GM06990 (cell line): ENCODE measurements around the gene SMIM38.

ENCODE experiments used
- DNase-seq: peaks from one replicate; pipeline ENCODE4 v3.0.0-alpha.2; 2011; ENCODE audit not compliant: insufficient read length; ENCODE audit errors: extremely low read depth
- H3K27me3 ChIP-seq: replicated peaks from 2 replicates; pipeline ENCODE4 v1.6.0; 2011; ENCODE audit warnings: low read length; ENCODE audit not compliant: control insufficient read depth, insufficient read depth
- H3K36me3 ChIP-seq: 2 replicates; pipeline ENCODE4 v1.5.1; 2011; ENCODE audit warnings: low read length; ENCODE audit not compliant: control insufficient read depth, insufficient read depth
- H3K4me3 ChIP-seq: replicated peaks from 2 replicates; pipeline ENCODE4 v1.5.1; 2011; ENCODE audit warnings: low read depth, mild to moderate bottlenecking, control low read depth, low read length
- TF ChIP-seq, protein P1 (sequence below): IDR thresholded peaks from 2 replicates; pipeline ENCODE4 v1.5.1; 2011; ENCODE audit warnings: low read length, control low read depth, mild to moderate bottlenecking, inconsistent platforms; ENCODE audit not compliant: insufficient read depth, poor library complexity, severe bottlenecking

SMIM38 gene

DNA sequence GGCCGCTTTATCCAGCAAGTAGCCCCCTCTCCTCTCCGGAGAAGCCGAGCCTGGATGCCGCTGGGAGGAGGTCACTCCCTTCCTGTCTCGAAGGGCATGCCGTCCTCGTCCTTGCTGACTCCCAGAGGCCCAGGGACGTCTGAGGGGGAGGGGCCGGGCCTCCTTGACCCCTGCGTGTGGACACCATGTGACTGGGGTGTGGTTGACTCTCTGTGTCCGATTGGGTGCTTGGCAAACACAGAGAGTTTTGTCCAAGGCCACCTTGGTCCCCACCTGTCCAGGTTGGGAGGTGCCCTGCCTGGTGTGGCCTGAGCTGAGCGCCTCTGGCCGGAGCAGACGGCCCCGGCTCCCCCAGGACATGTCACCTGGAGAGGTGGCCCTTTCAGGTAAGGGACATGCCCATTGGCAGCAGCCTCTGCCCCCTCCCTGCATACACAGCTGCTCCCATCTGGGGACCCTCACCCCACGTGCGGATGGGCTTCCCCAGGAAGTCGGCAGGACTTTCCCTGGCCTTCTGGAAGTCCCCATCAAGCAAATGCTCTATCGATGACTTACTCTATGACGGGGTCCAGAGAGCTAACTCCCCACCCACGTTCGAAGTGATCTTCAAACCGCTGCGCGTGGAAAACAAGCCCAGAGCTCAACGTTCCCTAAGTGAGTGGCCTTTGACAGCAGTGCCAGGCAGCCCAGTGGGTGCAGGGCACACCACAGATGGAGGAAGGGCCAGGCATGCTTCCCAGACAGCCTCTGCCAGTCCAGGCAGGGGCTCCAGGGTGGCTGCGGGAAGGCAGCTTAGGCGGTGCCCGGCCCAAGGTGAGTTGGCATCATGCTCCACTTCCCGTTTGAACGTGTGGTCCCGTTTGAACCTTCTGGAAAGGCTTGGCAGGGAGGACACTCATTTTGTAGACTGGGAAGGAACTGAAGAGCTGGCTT lies at the start of gene SMIM38:
TSS of gene SMIM38 (plus strand) at position 634 of the 933 bp plus-strand sequence. CDS start 1,912 bp downstream, outside the sequence.
- Histone ChIP-seq H3K4me3 (peak within 1 kb of the TSS; percentile 61), H3K27me3 (no peaks in the 10 kb centered on the region), H3K36me3 (no peaks in the 10 kb centered on the region; the same call in 1 of the 2 replicates)
- TF ChIP-seq, protein P1, sequence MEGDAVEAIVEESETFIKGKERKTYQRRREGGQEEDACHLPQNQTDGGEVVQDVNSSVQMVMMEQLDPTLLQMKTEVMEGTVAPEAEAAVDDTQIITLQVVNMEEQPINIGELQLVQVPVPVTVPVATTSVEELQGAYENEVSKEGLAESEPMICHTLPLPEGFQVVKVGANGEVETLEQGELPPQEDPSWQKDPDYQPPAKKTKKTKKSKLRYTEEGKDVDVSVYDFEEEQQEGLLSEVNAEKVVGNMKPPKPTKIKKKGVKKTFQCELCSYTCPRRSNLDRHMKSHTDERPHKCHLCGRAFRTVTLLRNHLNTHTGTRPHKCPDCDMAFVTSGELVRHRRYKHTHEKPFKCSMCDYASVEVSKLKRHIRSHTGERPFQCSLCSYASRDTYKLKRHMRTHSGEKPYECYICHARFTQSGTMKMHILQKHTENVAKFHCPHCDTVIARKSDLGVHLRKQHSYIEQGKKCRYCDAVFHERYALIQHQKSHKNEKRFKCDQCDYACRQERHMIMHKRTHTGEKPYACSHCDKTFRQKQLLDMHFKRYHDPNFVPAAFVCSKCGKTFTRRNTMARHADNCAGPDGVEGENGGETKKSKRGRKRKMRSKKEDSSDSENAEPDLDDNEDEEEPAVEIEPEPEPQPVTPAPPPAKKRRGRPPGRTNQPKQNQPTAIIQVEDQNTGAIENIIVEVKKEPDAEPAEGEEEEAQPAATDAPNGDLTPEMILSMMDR: no peak
- peak; percentile 64 for DNase-seq

DNA sequence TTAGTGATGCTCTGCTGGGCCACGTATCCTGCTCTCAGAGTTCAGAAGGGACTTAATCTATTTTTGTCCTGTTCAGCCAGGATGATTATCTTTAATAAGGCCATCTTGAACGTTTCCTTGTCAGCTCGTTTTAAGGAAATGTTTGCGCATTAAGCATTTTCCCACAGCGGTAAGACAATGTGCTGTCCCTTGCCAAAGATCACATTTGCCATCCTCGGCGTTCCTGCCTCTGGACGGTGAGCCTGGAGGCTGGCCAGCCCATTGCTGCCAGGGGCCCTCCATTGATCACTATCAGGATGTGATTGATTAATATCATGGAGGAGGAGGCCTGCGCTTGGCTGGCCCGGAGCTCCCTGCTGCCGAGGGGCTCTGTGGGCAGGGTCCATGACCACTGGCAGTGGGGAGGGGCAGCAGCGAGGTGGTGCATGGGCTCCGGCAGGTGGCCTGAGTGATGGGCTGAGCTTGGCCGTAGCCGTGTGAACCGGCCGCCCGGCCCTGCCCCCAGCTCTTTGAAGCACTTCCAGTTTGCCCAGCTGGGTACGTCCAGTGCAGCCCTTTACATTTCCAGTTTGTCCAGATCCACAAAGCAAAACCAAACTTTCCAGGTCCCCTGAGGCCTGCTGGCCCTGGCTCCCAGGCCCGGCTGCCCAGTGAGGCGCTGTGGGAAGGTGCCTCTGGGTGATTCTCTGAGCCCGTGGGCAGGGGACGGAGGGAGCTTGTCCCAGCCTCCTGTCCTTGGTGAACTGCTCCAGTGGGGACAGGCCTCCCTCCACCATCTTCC lies 49.5 kb upstream of the SMIM38 start:
- TF ChIP-seq, protein P1: no peak
- Histone ChIP-seq H3K4me3 (no peak overlapping the region), H3K36me3 (no peaks in the 10 kb centered on the region), H3K27me3 (no peaks in the 10 kb centered on the region)
- no peak for DNase-seq

DNA sequence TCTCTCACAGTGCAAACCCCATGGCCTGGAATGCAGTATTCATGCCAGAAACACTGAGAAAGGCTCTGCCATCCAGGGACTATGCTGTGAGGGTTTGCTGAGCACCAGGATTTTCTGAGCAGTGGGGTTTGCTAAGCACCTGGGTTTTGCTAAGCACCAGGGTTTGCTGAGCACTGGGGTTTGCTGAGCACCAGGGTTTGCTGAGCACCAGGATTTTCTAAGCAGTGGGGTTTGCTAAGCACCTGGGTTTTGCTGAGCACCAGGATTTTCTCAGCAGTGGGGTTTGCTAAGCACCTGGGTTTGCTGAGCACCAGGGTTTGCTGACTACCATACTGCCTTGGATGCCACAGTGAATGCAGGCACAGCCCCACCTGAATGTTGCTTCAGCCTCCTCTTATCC lies 48.3 kb upstream of the SMIM38 start:
- Histone ChIP-seq H3K36me3 (no peaks in the 10 kb centered on the region), H3K4me3 (no peak overlapping the region), H3K27me3 (no peaks in the 10 kb centered on the region)
- TF ChIP-seq, protein P1: no peak
- no peak for DNase-seq

DNA sequence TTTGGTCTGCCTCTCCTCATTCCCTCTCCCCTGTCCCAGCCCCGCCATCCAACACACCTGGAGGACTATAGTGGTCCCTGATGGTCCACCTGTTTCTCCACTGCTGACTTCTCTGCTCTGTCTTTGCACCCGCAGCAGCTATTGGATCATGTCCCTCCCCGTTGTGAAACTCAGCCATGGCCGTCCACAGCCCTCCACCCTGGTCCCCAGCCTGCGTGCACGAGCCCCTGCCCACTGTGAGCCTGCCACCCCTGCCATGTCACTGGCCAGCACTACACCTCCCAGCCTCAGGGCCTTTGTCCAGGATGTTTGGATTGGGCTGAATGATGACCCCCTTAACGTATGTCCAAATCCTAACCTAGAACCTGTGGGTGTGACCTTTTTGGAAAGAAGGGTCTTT lies 47.7 kb upstream of the SMIM38 start:
- DNase-seq: no peak
- Histone ChIP-seq H3K4me3 (no peak overlapping the region), H3K36me3 (no peaks in the 10 kb centered on the region), H3K27me3 (no peaks in the 10 kb centered on the region)
- TF ChIP-seq, protein P1: no peak

DNA sequence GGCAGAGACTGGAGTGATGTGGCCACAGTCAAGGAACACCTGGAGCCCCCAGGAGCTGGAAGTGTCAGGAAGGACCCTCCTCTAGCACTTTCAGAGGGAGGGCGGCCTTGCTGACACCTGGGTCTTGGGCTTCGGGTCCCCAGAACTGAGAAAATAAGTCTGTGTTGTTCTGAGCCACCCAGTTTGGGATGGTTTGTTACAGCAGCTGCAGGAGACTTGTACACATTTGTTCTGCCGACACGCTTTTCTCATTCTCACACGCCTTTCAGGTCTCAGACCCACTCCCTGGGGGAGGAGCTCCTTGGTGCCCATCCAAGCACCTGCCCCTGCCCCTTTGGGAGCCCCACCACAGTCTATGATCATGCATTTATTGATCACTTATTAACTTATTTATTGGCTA lies 47.2 kb upstream of the SMIM38 start:
- Histone ChIP-seq H3K27me3 (no peaks in the 10 kb centered on the region), H3K4me3 (no peak overlapping the region), H3K36me3 (no peaks in the 10 kb centered on the region)
- DNase-seq: no peak
- TF ChIP-seq, protein P1: no peak
